ENCODE data around the gene POLDIP2.

The POLDIP2 gene

DNA sequence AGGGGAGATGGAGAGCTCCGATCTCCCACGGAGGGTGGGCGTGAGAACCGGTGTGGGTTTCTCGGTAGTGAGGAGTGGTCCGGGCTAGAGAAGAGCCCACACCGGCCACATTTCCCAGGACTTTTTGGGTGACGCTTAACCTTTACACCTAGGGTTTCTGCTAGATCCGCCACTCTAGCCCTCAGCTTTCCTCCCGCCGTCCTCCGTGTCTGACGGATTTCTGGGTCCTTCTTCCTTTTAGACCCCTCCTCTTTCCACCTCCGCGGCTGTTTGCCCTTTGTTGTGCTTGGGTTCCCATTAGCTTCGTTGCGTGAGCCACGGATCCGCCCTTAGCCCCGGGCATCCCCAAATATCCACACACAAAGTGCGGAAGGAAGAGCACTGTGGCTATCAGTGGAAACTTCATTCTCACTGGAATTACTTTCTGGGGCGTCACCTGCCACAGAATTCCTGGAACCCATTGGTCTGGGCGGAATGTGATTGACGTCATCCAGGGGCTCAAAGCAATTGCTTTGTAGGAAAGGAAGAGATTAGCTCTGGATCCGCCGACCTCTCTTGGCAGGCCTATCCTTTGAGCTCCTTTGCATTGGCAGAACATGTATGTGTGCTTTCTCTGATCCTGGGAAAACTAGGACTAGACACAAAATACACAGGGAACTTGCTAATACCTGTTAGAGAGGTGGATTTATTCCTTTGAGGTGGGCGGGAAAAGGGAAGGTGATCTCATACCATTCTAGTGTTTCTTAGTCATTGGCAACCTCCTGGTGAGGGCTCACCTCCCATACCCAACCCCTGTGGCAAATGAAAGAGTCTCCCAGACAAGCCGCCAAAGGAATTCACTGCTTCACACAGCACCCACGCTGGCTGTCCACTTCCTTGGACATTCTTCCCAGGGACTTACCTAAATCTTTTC lies 21.1 kb downstream of the POLDIP2 start:
- DNase-seq (ENCODE audit: low read depth) = peak; percentile 22

DNA sequence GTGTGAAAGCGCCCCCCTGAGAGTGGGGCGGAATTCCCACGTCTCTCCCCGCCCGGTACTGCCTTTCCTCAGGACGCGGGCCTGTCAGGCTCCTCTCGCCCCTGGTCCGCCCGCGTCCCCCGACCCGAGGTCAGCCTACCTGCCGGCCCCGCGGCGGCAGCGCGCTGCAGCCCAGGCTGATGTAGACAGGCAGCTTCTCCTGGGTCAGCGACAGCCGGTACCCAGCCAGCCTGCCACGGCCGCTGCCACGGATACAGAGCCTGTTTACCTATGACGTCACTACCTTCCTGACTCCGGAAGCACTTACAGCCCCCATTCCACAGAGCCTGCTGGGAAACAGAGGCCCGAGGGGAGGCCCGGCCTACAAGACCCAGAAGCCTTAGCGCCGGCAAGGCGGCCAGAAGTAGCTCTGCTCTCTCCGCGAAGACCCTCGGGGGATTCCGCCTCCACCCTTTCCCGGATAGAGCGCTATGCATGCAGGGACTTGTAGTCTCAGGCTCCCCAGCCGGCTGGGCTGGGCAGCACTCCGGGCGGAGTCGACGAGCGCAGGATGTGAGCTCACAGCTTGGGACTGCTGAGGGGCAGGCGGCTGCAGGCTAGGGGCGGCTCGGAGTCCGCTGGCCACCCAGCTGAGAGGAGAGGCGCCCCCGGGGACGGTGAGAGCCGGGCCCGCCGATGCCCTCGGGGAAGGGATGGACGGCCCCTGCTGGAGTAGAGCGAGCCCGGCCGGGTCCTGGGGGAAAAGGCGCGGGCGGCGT lies 21.9 kb downstream of the POLDIP2 start, which contains the start of the genes IFT20 and TNFAIP1:
Gene IFT20, minus strand, starts transcription at position 272 of the 758 bp plus-strand sequence. CDS start 3,487 bp downstream, outside the sequence.
Gene TNFAIP1, plus strand, starts transcription at position 561 of the 758 bp plus-strand sequence. CDS start 3,761 bp downstream, outside the sequence.
- DNase-seq (ENCODE audit: low read depth) = peak; percentile 99

DNA sequence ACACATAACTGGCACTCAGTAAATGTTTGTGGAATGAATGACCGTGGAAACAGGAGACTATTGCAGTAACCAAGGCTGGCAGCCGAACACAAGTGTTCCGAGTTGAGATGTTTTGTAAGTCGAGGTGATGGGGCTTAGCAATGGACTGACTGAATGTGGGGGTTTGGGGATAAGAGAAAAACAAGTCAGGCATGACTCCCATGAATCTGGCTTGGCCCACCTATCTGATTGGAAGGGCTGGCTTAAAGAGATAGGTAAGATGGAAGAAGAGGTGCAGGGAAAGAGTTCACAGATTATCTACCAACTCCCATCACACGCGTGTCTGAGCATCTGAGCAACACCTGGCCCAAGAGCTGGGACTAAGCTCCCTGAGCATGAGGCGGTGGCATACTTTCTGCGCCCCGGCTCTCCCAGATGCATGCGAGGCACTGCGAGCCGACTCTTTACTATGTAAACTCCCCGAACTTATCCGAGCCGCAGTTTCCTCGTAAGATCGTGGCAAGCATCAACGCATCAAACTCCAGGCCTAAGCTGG lies 22.6 kb downstream of the POLDIP2 start:
- DNase-seq (ENCODE audit: low read depth) = no peak

DNA sequence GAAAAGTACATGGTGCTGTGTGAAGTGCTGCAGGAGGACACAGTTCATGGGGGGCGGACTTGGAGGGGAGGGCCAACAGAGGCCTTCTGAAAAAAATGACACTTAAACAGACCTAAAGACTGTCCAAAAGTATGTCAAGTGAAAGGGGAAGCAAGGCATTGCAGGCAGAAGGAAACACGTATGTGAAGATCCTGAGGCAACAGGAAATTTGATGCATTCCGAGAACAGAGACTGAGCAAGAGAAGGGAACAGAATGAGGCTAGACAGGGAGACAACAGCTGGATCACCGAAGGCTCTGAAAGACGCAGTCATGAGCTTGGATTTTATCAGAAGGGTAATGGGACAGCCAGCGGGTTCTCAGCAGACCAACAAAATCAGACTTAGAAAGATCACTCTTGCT lies 23.2 kb downstream of the POLDIP2 start:
- no peak for DNase-seq (ENCODE audit: low read depth)

DNA sequence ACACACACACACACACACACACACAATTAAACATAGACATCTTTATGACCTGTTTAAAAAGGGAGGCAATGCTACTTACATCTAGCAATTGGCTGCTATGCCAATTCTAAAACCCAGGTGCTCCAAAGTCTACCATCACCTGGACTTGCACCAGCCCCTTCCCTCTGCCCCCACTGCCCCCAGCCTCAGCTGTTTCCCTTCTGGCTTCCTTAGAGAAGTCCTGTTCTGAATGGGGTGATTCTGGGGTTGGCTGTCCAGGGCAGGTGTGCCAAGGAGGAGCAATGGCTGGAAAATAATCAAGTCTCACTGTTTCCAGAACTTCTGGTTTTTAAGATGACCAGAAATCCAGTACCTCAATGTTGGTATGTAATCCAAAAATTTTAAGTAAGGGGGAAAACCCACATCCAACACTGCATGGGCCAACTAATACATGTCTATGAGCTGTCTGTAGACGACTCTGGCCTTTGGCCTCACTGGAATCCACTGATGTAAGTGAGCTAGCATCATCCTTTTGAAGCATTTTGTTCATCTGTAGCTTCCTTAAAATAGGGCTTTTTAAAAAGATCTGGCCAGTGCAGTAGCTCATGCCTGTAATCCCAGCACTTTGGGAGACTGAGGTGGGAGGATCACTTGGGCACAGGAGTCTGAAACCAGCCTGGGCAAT lies 24.1 kb downstream of the POLDIP2 start:
- DNase-seq (ENCODE audit: low read depth) = no peak

DNA sequence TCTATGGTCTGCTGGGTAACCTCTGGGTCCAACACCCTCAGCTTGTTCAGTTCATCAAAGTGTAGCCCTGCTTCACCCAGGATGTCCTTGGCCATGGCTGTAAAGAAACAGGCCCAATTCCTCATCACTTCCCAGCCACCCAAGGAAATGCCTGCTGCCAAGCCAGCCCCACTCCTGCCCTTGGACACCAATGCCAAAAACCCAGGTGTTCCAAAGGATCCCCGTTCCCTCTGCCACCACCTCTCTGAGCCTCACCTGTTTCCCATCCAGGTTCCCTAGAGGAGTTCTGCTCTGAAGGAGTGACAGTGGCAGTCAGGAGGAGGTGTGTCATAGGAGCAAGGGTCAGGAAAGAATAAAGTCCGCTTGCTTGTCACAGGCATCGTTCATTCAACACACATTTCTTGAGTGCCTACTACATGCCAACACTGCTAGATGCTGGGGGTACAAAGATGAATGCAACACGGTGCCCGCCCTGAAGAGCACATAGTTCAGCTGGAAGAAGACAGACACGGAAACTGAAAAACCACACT lies 25.4 kb downstream of the POLDIP2 start:
- no peak for DNase-seq (ENCODE audit: low read depth)

DNA sequence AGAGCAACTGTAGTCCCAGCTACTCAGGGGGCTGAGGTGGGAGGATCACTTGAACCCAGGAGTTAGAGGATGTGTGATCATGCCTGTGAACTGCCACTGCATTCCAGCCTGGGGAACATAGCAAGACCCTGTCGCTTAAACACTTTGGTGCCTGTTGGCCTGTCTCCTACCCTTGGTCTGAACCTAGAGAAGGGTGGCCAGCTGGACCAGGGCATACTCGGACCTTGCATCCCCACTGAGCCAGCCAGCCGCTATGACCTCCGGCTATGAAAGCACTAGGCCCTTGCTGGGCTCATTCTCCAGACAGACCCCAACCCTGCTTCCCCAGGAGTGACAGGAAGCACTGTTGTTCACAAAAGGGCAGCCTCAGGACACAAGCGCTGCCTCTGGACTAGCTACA lies 26.7 kb downstream of the POLDIP2 start:
- no peak for DNase-seq (ENCODE audit: low read depth)

DNA sequence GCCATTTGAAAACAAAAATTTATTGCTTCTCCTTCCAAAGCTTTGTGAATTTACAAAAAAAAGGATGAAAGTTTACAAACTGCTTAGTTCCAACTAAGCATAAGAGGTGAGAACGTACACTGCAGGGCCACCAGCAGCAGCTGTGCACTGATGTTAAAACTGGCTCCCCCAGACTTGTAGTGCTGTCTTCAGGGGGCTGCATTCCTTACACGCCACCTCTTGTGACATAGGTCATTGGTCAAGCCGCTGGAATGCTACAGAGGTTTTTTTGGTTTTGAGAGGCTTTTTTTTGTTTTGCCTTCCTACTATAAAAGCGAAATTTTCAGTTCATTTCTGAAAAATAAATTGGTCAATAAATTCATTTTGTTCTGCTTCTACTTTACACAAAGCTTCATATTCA lies 29.0 kb downstream of the POLDIP2 start:
- no peak for DNase-seq (ENCODE audit: low read depth)

DNA sequence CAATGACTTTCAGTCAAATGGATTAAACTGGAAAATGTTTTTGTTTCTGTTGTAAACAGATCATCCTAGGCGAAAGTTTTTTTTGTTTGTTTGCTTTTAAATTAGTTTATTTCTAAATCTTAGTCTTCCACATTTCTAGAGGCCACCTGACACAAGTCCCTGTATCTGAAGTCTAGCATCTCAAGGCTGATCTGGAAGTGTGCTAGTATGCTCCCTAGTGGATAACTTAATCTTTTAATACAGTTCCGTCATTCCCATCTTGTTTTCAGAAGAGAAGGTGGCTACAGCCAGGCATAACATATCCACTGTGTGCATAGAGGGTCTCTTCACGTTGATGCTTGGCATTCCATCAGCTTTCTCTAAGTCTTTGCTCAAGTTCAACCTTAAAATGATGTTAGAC lies 29.6 kb downstream of the POLDIP2 start:
- DNase-seq (ENCODE audit: low read depth) = no peak

DNA sequence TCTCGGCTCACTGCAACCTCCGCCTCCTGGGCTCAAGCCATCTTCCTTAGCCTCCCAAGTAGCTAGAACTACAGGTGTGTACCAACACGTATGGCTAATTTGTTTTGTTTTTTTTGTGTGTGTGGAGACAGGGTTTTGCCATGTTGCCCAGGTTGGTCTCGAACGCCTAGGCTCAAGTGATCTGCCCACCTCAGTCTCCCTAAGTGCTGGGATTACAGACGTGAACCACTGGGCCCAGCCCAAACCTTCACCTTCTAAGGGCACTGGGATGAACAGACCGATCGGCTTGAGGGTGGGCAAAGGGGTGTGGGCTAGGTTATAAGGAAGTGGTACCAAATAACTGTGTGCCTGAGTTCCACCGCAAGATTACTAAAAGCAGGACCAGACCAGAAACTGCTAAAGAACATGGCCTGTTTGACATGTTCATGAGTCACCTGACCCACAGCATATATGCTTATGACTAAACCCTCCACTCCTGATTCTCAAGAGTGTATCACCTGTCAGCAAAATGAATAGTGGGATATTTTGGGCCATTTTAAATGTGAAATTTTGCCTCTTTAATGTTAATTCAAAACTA lies 30.2 kb downstream of the POLDIP2 start:
- no peak for DNase-seq (ENCODE audit: low read depth)

DNA sequence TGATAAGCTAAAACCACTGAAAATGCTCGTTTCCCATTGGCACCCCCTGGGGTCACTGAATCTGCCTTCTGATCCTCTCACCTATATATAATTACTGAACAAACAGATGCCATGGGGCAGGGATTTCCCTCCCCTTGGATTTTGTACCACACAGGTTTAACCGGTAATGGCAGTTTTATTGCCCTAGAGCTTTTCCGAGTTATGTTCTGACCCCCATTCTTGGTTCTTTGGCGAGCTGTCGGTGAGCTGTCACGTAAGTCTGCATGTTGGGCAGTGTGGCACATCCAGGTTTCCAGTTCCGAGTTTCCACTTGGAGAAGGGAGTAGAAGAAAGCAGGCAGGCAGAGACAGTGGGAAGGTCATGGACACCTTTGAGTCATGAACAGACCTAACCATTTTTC lies 31.2 kb downstream of the POLDIP2 start:
- no peak for DNase-seq (ENCODE audit: low read depth)

DNA sequence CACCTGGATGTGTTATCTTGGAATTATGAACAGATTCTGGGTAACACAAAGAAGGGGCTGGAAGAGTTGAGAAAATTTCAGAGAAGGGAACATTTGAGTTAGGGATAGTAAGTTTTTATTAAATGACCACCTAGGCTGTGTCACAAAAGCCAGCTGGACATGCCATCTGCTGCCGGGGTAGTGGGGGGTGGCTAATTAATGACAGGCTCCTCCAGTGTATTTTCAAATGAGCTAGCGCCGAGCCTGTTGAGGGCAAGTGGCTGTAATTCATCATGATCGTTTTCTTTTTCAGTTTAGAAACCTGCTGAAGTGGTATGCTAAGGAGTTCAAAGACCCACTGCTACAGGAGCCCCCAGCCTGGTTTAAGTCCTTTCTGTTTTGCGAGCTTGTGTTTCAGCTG lies 32.1 kb downstream of the POLDIP2 start:
- DNase-seq (ENCODE audit: low read depth) = no peak

DNA sequence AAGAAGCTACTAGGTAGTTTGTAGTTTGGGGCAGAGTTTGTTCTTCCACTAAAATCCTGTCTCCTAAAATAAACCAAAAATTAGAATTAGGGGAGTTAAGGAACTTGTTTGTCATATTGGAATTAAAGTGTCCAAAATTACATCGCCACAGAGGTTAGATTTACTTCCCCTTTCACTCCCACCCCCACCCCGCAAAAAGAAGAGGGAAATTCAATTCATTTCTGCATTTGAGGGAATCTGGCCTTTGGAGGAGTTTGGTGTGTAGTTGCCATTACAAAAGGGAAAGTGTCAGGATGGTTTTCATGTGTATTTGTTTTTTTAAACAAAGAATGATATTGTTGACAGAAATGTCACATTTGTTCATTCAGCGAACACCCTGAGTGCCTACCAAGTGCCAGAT lies 32.5 kb downstream of the POLDIP2 start:
- no peak for DNase-seq (ENCODE audit: low read depth)

DNA sequence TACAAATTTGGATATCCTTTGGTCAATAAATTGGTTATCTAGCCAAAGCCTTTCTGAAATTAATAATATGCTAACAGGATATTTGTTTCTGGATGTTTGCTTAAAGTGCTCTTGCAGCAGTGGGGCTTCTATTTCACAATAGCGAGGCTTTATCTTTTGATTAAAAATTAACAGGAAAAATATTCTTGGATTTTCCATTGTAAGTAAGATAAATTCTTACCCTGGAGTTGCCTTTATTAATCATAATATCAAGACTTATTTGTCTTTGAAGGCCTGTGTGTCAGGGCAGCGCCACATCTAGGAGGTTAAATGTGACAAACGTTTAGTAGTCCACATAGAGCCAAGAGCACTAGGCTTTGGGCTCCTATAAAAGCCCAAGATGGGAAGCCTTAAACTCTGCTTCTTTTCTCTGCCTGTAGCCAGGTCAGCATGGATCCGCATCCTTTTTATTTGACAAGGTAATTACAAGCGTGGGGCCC lies 33.0 kb downstream of the POLDIP2 start:
- DNase-seq (ENCODE audit: low read depth) = no peak

DNA sequence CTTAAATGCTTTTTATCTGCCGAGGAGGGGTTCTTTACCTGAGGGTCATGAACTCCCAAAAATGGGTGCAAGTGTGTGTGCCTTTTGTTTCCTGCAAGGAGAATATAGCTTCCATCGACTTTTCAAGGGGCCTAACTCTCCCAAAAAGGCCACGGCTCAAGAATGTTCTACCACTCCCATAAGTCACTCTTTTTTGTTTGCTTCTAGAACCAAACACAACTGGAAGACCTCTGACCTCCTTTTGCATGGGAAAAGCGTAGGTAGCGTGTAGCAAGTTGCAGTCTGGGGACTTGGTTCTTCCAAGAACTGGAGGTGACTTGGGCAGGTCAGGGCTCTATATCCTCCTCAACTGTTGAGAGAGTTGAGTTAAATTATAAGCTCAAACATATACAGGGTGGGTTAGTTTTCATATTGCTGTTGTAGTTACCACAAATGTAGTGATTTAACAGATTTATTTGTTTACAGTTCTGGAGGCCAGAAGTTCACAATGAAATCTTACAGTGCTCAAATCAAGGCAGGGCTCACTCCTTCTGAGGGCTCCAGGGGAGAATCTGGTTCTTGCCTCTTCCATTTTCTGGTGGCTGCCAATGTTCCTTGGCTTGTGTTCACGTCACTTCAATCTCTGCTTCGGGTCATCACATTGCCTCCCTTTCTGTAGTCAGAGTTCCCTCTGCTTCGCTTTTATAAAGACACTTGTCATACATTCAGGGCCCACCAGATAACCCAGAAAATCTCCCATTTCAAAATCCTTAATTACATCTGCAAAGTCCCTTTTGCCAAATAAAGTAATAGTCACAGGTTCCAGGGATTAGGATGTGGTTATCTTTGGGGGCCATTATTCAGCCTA lies 36.9 kb downstream of the POLDIP2 start:
- no peak for DNase-seq (ENCODE audit: low read depth)

DNA sequence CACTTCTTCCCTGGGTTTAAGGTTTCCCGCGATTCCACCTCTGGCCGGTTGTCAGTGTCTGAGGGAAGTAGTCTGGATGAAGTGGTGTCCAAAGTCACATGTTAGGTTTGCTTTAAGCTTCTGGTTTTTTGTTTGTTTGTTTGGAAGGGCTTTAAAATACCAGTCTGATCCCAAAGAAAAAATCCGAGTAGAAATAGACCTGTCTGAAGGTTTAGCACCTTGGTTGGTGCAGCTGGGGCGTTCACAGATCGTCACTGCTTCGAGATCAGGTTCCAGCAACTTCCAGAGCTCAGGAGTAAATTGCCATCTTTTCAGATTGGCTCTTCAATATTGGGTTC lies 37.8 kb downstream of the POLDIP2 start:
- DNase-seq (ENCODE audit: low read depth) = no peak

DNA sequence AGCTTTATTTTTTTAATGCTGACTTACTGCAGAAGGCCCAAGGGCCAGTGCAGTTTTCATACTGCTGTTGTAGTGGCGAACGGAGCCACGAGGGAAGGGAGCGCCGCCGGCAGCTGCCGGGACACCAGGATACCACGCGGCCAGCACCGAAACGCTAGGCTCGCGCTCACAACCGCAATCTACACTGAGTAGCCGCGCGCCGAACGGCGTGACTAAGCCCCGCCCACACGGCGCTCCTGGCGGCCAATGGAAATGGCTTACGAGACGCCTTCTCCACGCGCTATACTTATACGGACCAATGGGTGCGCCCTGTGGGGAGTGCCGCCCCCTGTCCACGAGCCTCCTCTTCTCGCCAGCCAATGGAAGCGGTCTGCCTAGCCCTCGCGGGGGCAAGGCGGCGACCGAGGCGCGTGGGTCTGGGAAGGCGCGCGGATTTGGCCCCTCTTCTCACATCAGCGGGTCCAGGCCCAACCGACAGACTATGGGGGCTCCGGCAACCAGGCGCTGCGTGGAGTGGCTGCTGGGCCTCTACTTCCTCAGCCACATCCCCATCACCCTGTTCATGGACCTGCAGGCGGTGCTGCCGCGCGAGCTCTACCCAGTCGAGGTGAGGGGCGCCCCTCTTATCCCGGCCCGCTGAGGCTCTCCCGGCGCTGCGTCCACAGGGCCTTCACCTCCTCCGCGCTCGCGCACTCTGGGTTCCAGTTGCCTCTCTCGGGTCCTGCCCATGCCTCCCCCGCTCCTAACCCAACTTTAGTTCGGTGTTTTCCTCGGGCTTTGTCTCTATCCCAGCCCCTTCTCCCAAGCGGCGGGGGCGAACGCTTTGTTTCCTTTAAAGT lies 38.3 kb downstream of the POLDIP2 start, which contains the start of gene TMEM97:
Gene TMEM97, plus strand, starts transcription at position 442 of the 839 bp plus-strand sequence. Its CDS starts 40 bp downstream, at position 482.
- DNase-seq (ENCODE audit: low read depth) = peak; percentile 96

DNA sequence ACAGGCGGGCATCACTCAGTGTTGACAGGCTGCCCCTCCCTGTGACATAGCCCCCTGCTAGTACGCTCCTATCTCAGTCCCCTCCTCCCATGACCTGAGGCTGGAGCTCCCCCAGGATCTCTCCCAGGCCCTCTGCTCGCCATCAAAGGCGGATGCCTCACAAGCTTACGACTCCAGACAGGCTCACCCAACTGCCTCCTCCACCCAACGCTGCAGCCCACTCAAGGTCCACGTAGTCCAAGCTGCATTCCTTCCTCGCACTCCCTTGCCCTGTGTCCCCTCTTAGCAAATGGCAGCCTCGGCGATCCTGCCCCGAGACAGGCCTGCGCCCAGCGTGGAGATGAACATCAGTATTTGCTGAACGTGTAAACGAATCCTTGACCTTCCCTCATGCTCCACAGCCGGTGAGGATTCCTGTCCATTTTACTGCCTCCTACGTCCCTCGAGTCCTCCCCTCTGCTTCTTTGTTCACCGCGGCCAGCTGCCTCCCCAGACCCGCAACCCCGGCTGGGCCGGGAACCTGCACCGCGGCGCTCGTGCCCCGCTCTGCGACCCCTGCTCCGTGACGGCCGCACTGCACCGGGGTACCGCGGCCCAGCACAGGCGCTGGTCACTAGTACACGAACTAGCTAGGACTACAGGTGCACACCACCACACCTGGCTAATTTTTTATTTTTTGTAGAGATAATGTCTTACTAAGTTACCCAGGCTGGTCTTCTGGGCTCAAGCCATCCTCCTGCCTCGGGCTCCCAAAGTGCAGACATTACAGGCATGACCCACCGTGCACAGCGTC lies 39.2 kb downstream of the POLDIP2 start:
- DNase-seq (ENCODE audit: low read depth) = no peak
